Measurements from ENCODE around the gene NFRKB.

The NFRKB gene

DNA sequence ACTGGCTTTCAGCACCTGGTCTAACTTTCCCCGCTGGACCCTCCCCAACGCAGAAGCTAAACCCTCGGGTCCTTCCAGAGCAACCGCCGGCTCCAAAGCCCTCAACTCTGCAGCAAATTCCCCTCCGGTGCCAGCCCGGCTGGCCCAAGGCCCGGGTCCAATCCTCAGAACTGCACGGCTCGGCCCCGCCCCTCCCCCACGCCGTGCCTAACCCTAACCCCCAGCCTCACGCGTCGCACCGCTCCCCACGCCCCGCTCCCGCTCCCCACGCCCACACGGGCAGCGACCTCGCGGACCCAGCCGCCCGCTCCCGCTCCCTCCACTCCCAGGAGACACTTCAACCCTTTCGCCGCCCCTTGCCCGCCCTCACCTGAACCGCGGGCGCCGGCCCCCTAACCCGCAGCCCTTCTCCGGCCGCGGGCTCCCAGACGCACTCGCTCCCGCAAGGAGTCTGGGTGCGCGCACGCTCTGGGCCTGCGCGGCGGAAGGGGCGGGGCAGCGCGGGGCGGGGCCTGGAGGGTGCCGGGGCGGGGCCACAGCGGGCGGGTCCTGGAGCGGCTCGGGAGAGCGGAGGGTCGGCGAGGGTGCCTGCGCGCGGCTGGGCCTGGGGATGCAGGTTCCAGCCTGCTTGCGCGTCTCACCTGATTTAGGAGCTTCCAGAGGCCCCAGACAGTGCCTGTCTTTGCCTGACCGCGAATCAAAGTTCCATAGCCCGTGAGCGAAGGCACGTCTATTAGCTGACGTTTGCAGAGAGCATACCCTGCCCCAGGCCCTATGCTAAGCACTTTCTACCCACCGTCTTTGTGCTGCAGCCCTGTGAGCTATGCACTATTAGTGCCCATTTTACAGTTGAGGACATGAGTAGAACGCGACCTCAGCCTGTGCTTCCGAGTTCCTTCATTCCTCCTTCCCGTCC lies at the start of gene NFRKB:
Gene NFRKB, minus strand, starts transcription at position 453 of the 916 bp plus-strand sequence. CDS start 2,729 bp downstream, outside the sequence.
- DNase-seq: peak; percentile 91
- peak; percentile 98 for ATAC-seq

- ATAC-seq: no peak
- no peak for DNase-seq
Measured at GRCh38 chr11:129944696-129945095, 49.3 kb upstream of the NFRKB start.

DNA sequence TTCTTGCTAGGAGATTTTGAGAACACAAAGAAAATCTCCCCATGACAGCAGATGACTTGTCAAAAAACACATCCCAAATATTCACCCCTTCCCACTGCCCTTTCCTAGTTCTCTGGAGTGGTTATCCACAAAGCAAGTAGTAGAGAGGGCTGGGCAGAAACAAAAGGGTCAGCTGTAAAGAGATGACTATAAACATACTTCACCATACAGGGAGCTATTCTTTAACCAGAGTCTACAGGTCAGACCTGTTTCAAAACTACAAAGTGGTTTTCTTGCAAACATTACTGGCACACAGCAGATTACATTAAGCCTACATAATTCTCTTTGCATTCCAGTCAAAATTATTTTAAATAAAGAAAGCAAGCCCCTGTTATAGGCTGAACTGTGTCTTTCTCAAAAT lies 47.7 kb upstream of the NFRKB start:
- no peak for ATAC-seq

GRCh38 chr11:129939510-129939909 lies 44.1 kb upstream of the NFRKB start:
- DNase-seq (no peak), ATAC-seq (no peak)

More for the DNA sequence above, 47.7 kb upstream of the NFRKB start:
- DNase-seq: no peak

GRCh38 chr11:129938764-129939163 lies 43.4 kb upstream of the NFRKB start:
- ATAC-seq (no peak), DNase-seq (no peak)

DNA sequence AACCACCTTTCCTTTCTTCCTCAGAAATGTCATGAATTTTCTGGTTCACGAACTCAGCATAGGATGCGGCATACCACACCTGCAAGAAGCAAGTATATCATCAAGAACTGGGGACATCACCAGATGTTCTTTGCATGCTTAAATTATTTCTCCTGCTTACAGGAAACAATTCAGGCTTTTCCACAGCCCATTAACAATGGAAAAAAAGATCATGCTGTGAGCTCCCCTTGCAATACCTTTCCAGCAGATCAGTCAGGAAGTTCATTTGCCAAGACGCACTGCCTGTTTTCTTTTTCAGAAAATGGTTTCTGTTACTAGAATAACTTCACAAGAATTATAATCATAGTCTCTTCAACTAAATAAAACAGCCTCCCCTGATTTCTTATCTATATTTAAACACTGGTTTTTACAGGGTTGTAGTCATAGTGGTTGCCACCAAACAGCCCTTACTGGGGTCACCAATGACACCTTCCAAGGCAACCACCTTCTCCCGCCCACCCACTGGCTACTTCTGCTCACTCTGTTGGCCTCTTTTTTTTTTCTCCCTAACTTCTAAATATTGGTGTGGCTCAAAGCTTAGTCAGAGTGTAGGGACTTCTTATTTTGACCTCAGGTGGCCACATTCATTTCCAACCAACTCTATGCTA lies 42.3 kb upstream of the NFRKB start:
- DNase-seq: no peak

GRCh38 chr11:129935723-129936122 lies 40.3 kb upstream of the NFRKB start:
- ATAC-seq (no peak), DNase-seq (no peak)

More for the DNA sequence above, 42.3 kb upstream of the NFRKB start:
- ATAC-seq: no peak

DNA sequence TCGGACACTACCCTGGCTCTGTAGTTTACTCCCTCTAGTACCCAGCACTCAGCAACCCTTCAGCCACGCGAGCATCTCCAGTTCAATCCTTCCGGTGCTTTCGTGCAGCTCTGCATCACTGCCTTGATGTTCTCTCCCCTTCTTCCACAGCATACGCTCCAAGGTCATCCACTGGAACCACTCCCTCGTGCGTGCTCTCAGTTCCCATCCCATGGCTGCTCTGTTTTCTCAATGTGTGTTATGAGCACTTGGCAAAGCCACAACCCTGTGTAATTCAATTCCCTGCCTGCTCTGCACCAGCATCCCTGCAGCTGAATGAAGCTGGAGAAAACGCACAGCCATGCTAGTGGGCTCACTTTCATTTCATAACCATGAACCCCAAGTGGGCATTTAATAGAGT lies 38.5 kb upstream of the NFRKB start:
- no peak for ATAC-seq
- no peak for DNase-seq

DNA sequence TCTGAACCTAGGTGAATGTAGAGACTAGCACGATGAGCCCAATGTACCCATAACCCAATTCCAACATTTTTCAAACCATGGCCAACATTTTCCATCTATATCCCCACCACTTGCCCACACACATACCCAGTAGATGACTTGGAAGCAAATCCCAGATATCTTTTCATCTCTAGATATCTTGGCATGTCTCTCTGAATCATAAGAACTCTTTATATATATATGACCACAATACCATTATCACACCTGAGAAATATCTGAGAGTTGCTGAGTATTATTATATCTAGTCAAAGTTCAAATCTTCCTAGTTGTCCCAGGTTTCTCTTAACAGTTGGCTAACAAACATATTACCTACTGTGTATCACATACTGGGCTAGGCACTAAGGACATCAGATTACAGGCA lies 37.9 kb upstream of the NFRKB start:
- ATAC-seq (no peak), DNase-seq (no peak)

GRCh38 chr11:129932381-129933067 lies 37.1 kb upstream of the NFRKB start:
- ATAC-seq (no peak), DNase-seq (no peak)

- ATAC-seq: peak; percentile 40
Measured at GRCh38 chr11:129930743-129931142, 35.4 kb upstream of the NFRKB start.

DNA sequence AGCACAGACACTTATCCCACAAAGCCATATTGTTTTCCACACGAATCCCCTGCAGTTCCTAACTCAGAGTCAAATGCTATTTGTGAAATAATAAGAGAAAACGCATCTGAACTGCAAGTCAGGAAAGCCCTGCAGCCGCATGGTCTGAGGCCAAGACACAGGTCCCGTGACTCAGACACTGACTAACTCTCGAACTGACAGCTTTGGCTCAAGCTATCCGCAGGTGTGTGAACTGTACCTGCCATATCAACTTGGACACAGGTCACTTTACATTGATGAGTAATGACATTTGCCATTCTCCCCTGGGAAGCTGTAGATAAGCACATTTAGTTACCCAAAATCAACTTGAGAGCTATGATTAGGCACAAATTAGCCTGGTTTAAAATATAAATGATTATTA lies 34.9 kb upstream of the NFRKB start:
- ATAC-seq (no peak), DNase-seq (no peak)

More at GRCh38 chr11:129930743-129931142, 35.4 kb upstream of the NFRKB start:
- no peak for DNase-seq

- ATAC-seq (no peak), DNase-seq (no peak)
Measured at GRCh38 chr11:129929721-129930120, 34.3 kb upstream of the NFRKB start.

- ATAC-seq (no peak), DNase-seq (no peak)
Measured at GRCh38 chr11:129928923-129929692, 33.7 kb upstream of the NFRKB start.

- ATAC-seq (no peak), DNase-seq (no peak)
Measured at GRCh38 chr11:129922674-129923073, 27.3 kb upstream of the NFRKB start.

- DNase-seq (no peak), ATAC-seq (no peak)
Measured at GRCh38 chr11:129918361-129918760, 23.0 kb upstream of the NFRKB start.

DNA sequence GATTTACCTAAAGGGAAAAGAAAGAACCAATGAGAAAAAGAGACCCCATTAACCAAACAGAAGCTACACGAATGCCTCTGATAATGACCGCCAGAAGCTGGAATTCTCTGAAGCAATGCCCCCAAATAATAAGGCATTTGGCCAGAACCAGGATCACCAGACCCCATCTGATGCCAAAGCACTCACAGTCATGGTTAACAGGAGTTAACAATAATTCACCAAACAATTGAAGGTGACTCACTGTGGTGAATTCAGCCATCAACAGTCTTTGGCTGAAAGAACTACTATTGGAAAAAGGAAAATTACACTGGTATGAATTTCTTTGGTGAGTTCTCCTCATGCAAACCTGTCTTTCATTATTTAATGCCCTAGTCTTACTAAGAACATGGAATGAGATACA lies 21.9 kb upstream of the NFRKB start:
- no peak for ATAC-seq
- no peak for DNase-seq

DNA sequence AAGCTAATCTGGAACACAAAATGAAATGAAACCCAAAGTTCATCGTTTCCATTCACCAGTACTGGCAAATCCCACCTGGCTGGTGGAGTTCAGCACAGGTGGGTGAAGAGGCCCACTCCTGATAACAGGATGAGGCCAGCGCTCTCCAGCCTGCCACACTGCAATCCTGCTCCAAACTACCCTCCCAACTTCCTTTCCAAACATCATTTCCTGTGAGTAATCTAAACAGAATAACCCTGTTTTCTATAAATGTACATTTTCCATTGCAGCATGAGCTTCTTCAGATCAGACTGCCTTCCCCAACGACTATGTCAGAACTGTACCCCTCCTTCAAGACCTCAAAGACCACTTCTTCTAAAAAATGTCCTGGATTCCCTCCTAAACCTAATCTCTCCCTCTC lies 15.9 kb upstream of the NFRKB start:
- DNase-seq: no peak
- ATAC-seq: no peak

GRCh38 chr11:129910360-129910759 lies 15.0 kb upstream of the NFRKB start:
- no peak for ATAC-seq
- no peak for DNase-seq

DNA sequence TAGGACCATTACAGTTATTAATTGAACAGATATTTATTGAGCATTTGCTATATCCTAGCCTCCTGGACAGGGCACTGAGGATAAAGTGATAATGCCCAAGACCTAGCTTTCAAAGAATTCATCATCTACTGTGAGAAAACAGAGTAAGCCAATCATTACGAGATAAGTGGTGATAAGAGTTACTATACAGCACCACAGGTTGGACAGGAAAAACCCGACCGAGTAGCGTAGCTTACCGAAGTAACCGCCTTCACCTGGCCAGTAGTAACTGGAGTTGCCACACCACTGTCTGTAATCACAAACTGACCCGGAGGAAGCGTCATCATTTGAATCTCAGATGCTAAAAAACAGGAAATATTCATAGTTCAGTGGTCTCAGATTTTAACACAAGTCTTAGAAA lies 10.0 kb upstream of the NFRKB start:
- DNase-seq (no peak), ATAC-seq (no peak)

DNA sequence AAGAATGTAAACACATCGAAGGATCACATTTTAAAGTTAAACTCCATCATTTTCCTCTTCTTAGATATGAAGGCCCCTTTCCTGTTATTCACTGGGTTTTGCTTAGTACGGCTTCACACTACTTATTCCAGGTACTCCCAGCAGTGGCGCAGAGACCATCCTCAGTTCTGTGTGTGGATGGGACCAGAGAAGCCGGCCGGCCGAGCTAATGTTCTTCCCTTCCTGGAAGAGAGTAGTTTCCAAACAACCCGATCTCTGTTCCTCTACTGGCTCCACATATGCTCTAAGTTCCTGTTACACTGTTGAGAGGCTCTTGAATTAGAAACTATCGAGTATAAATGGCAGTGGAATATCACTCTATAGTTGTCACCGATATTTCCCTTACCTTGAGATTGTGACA lies 684 bp upstream of the NFRKB start:
- DNase-seq: no peak
- ATAC-seq: no peak

All from stimulated activated naive CD8-positive, alpha-beta T cell treated with anti-CD3 and anti-CD28 coated beads, Interleukin-15, Interleukin-2, amounts not matched to agents 100 U/mL and 50 U/mL, for 24 hours (primary cell).